SK-N-SH (cell line): ENCODE measurements around the gene GPRC6A. TPM values are rescaled to one million over a fixed set of nuclear protein-coding genes. Genes with fewer than 3 reads are reported as not detected.

ENCODE experiments used
- CTCF ChIA-PET: fragments of 300-600, 350-600 bp; formaldehyde crosslinking; extraction: SDS; loops from one replicate; lab custom pipeline; 2021; lab: Yijun Ruan, JAX
- POLR2A ChIA-PET: fragments of 350-600 bp; sonication (Branson Sonifier 250); formaldehyde crosslinking; extraction: SDS; loops from one replicate; lab custom pipeline; 2020; ENCODE audit warnings: antibody characterized with exemption, inconsistent platforms; lab: Yijun Ruan, JAX
- DNase-seq: peaks from one replicate; pipeline ENCODE4 v3.0.0; 2012
- H2AFZ ChIP-seq: fragments of 200-600 bp; sonication (generic); 2 replicates; pipeline ENCODE4 v1.8.1; 2016; ENCODE audit warnings: antibody characterized with exemption, mild to moderate bottlenecking, low read depth
- H3F3A ChIP-seq: fragments of 200-600 bp; sonication (generic); replicated peaks from 2 replicates; pipeline ENCODE3; 2016; ENCODE audit warnings: antibody characterized with exemption, mild to moderate bottlenecking; ENCODE audit not compliant: insufficient read depth
- H3K27ac ChIP-seq, 2 experiments: fragments of 200-500 bp in 1 of 2; fragments of 200-600 bp in 1 of 2; sonication (Bioruptor generic) in 1 of 2; sonication (generic), shearing (Covaris generic) in 1 of 2; 2 replicates each; pipeline versions ENCODE4 v1.5.1 to v1.6.1; 2014 to 2016; ENCODE audit warnings: low read depth in 2 of 2, inconsistent platforms in 1 of 2, low read length in 1 of 2, mild to moderate bottlenecking in 1 of 2, mixed read lengths in 1 of 2
- H3K27me3 ChIP-seq: fragments of 200-600 bp; sonication (generic), shearing (Covaris generic); 2 replicates; pipeline ENCODE4 v1.6.1; 2016; ENCODE audit warnings: mixed run types; ENCODE audit not compliant: insufficient read depth
- H3K36me3 ChIP-seq, 2 experiments: fragments of 200-500 bp in 1 of 2; fragments of 200-600 bp in 1 of 2; sonication (Bioruptor generic) in 1 of 2; sonication (generic) in 1 of 2; replicated peaks in 1 of 2; 2 replicates each; pipeline versions ENCODE3 to v1.5.1; 2014 to 2016; ENCODE audit warnings: low read length in 1 of 2, mild to moderate bottlenecking in 1 of 2; ENCODE audit not compliant: insufficient read depth in 2 of 2, control insufficient read depth in 1 of 2
- H3K4me1 ChIP-seq, 2 experiments: fragments of 200-500 bp in 1 of 2; fragments of 200-600 bp in 1 of 2; sonication (Bioruptor generic) in 1 of 2; sonication (generic), shearing (Covaris generic) in 1 of 2; 2 replicates each; pipeline versions ENCODE4 v1.5.1 to v1.6.1; 2014 to 2016; ENCODE audit warnings: low read depth in 1 of 2, low read length in 1 of 2, mixed run types in 1 of 2; ENCODE audit not compliant: insufficient read depth in 2 of 2, control insufficient read depth in 1 of 2
- H3K4me2 ChIP-seq: fragments of 200-600 bp; sonication (generic), shearing (Covaris generic); 2 replicates; pipeline ENCODE4 v1.6.1; 2017; ENCODE audit warnings: mixed run types
- H3K4me3 ChIP-seq, 2 experiments: fragments of 200-500 bp in 1 of 2; fragments of 200-600 bp in 1 of 2; sonication (Bioruptor generic) in 1 of 2; sonication (generic), shearing (Covaris generic) in 1 of 2; 2 replicates each; pipeline versions ENCODE4 v1.5.1 to v1.8.1; 2014 to 2016; ENCODE audit warnings: low read depth in 2 of 2, inconsistent platforms in 1 of 2, low read length in 1 of 2, mild to moderate bottlenecking in 1 of 2, mixed read lengths in 1 of 2, moderate library complexity in 1 of 2
- H3K79me2 ChIP-seq: fragments of 200-600 bp; sonication (generic); 2 replicates; pipeline ENCODE4 v1.8.1; 2017; ENCODE audit warnings: mild to moderate bottlenecking; ENCODE audit not compliant: insufficient read depth
- H3K9ac ChIP-seq: fragments of 200-600 bp; sonication (generic); 2 replicates; pipeline ENCODE4 v1.6.1; 2017; ENCODE audit warnings: mixed run types
- H3K9me2 ChIP-seq: fragments of 200-600 bp; sonication (generic); 2 replicates; pipeline ENCODE4 v1.6.1; 2017; ENCODE audit warnings: mixed run types
- H3K9me3 ChIP-seq: fragments of 200-600 bp; sonication (generic); 2 replicates; pipeline ENCODE4 v1.6.1; 2017; ENCODE audit warnings: mixed run types, mild to moderate bottlenecking, moderate library complexity
- H4K20me1 ChIP-seq: fragments of 200-600 bp; sonication (generic); 2 replicates; pipeline ENCODE4 v1.6.1; 2017; ENCODE audit warnings: mild to moderate bottlenecking, mixed run types; ENCODE audit not compliant: insufficient read depth
- CHD2 ChIP-seq: fragments of 150-350 bp; IDR thresholded peaks from 2 replicates; pipeline ENCODE4 v1.6.1; 2018; ENCODE audit warnings: low read length; ENCODE audit not compliant: partially characterized antibody
- ELF1 ChIP-seq: IDR thresholded peaks from 2 replicates; pipeline ENCODE4 v1.4.0; 2012
- EP300 ChIP-seq, 2 experiments: IDR thresholded peaks; 2 replicates each; pipeline versions ENCODE4 v1.4.0 to v1.6.1; 2012; ENCODE audit warnings: borderline replicate concordance in 1 of 2, low read depth in 1 of 2, low read length in 1 of 2
- FOSL2 ChIP-seq: IDR thresholded peaks from 2 replicates; pipeline ENCODE4 v1.4.0; 2012; ENCODE audit warnings: low read depth, mild to moderate bottlenecking, moderate library complexity, borderline replicate concordance
- GATA2 ChIP-seq: sonication (generic); formaldehyde crosslinking; IDR thresholded peaks from 2 replicates; pipeline ENCODE4 v1.5.0; 2020; ENCODE audit warnings: mild to moderate bottlenecking, missing genetic modification reagents
- JUND ChIP-seq: IDR thresholded peaks from 2 replicates; pipeline ENCODE4 v1.4.0; 2012
- MAX ChIP-seq: IDR thresholded peaks from 2 replicates; pipeline ENCODE4 v1.4.0; 2012; ENCODE audit warnings: low read depth
- MXI1 ChIP-seq: IDR thresholded peaks from 2 replicates; pipeline ENCODE4 v1.6.1; 2012; ENCODE audit warnings: mild to moderate bottlenecking, low read depth, low read length, improper control_type of control experiment
- RFX5 ChIP-seq: IDR thresholded peaks from 2 replicates; pipeline ENCODE4 v1.6.1; 2012; ENCODE audit warnings: mild to moderate bottlenecking, improper control_type of control experiment, low read length
- SIN3A ChIP-seq: IDR thresholded peaks from 2 replicates; pipeline ENCODE4 v1.6.1; 2012; ENCODE audit warnings: low read depth, mild to moderate bottlenecking, low read length, moderate library complexity, borderline replicate concordance
- TAF1 ChIP-seq: IDR thresholded peaks from 2 replicates; pipeline ENCODE4 v1.6.1; 2012; ENCODE audit warnings: low read depth, mild to moderate bottlenecking, low read length, moderate library complexity, borderline replicate concordance
- USF2 ChIP-seq: fragments of 150-350 bp; IDR thresholded peaks from 2 replicates; pipeline ENCODE4 v1.6.1; 2017; ENCODE audit warnings: antibody characterized with exemption, low read length, low read depth, borderline replicate concordance
- ZBTB33 ChIP-seq: IDR thresholded peaks from 2 replicates; pipeline ENCODE4 v1.4.0; 2012; ENCODE audit warnings: low read depth, borderline replicate concordance
- polyA plus RNA-seq, 3 experiments: library from polyadenylated mRNA; depleted of rRNA; stranded (reverse); fragments of >200 nt; gene quantifications; 2 replicates each; pipeline ENCODE4 v1.2.3, GENCODE V29; 2012
- TF ChIP-seq, protein P1 (sequence below): IDR thresholded peaks from 2 replicates; pipeline ENCODE4 v1.6.1; 2012; ENCODE audit warnings: mild to moderate bottlenecking, low read depth, low read length, moderate library complexity

Gene GPRC6A
- polyA plus RNA-seq, 1 of the 3 experiments (the other 2 are of a cell fraction) = not detected

DNA sequence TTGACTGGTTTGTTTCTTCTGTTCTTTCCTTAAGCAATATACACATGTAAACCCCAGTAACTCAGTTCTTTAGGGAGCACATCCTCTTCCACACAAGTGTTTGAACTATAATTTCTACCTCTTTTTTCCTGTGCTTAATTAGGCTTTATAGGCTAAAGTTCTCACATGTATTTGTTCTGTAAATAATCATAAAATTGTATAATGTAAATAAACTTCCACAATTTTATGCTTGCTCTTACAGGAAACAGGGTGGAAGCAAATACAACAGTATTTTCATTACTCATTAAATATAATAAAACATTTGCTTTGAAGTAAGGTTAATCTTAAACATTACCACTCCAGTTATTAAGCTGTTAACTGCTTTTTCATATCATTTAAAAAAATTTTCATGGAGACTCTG lies 26.9 kb downstream of the GPRC6A start:
- CTCF ChIA-PET = no interaction called here
- H3K4me2 ChIP-seq = no peak overlapping the region
- H3F3A ChIP-seq = no peaks in the 10 kb centered on the region
- TF ChIP-seq CHD2 (no peak), JUND (no peak), GATA2 (CRISPR knock-in tag) (no peak), EP300 (IDR thresholded peaks at IDR 0.05; ENCODE audit: borderline replicate concordance in 1 of 2, low read depth in 1 of 2, low read length in 1 of 2) (no peak), ZBTB33 (no peak), FOSL2 (no peak), MAX (no peak), RFX5 (no peak), TAF1 (no peak), MXI1 (no peak), SIN3A (no peak), ELF1 (no peak), USF2 (no peak)
- TF ChIP-seq, protein P1, sequence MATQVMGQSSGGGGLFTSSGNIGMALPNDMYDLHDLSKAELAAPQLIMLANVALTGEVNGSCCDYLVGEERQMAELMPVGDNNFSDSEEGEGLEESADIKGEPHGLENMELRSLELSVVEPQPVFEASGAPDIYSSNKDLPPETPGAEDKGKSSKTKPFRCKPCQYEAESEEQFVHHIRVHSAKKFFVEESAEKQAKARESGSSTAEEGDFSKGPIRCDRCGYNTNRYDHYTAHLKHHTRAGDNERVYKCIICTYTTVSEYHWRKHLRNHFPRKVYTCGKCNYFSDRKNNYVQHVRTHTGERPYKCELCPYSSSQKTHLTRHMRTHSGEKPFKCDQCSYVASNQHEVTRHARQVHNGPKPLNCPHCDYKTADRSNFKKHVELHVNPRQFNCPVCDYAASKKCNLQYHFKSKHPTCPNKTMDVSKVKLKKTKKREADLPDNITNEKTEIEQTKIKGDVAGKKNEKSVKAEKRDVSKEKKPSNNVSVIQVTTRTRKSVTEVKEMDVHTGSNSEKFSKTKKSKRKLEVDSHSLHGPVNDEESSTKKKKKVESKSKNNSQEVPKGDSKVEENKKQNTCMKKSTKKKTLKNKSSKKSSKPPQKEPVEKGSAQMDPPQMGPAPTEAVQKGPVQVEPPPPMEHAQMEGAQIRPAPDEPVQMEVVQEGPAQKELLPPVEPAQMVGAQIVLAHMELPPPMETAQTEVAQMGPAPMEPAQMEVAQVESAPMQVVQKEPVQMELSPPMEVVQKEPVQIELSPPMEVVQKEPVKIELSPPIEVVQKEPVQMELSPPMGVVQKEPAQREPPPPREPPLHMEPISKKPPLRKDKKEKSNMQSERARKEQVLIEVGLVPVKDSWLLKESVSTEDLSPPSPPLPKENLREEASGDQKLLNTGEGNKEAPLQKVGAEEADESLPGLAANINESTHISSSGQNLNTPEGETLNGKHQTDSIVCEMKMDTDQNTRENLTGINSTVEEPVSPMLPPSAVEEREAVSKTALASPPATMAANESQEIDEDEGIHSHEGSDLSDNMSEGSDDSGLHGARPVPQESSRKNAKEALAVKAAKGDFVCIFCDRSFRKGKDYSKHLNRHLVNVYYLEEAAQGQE = no peak
- TF ChIP-seq, all 33 proteins: peak for 0
- Histone ChIP-seq H3K9me2 (no peaks in the 10 kb centered on the region), H3K79me2 (no peaks in the 10 kb centered on the region), H3K36me3 (no peaks in the 10 kb centered on the region), H3K27ac (no peak overlapping the region), H3K9ac (no peak overlapping the region), H3K27me3 (no peaks in the 10 kb centered on the region; the same call in 1 of the 2 replicates), H3K4me3 (no peak overlapping the region), H4K20me1 (no peaks in the 10 kb centered on the region), H3K9me3 (no peaks in the 10 kb centered on the region), H2AFZ (no peak overlapping the region), H3K4me1 (no peaks in the 10 kb centered on the region)
- no peak for DNase-seq
- POLR2A ChIA-PET = no interaction called here
